GM18951 (cell line): ENCODE results near the gene CHMP1B.

Experiments used
- POLR2A ChIP-seq: IDR thresholded peaks from 4 replicates; pipeline ENCODE4 v1.6.1; 2011; ENCODE audit warnings: mild to moderate bottlenecking; ENCODE audit not compliant: insufficient read length, insufficient read depth; ENCODE audit errors: extremely low read depth
- in situ Hi-C: fragments of 300-500 bp; cut with MboI; formaldehyde crosslinking; loops from one replicate; pipeline ENCODE4 v1.12.0; 2022; ENCODE audit warnings: low sequenced_read_pairs, mixed read lengths, inconsistent platforms; ENCODE audit not compliant: unreplicated experiment

CHMP1B gene

DNA sequence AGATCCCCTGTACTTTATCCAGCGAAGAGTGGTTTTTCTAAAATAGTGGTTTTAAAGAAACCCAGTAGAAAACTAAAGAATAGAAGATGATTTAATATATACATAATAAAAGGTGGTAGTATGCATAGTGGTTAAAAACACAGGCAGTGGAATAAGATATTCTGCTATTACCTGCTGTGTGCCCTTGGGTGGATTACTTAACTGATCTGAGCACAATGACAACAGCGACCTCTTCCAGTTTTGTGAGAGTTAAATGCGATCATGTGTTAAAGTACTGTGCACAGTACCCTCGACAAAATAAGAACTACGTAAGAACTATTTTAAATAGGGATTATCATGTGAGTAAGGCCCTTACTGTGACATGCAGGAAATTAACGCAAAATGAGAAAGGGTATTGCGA lies 30.0 kb upstream of the CHMP1B start:
- in situ Hi-C loops, result no loop called here
- no peak for TF ChIP-seq POLR2A

DNA sequence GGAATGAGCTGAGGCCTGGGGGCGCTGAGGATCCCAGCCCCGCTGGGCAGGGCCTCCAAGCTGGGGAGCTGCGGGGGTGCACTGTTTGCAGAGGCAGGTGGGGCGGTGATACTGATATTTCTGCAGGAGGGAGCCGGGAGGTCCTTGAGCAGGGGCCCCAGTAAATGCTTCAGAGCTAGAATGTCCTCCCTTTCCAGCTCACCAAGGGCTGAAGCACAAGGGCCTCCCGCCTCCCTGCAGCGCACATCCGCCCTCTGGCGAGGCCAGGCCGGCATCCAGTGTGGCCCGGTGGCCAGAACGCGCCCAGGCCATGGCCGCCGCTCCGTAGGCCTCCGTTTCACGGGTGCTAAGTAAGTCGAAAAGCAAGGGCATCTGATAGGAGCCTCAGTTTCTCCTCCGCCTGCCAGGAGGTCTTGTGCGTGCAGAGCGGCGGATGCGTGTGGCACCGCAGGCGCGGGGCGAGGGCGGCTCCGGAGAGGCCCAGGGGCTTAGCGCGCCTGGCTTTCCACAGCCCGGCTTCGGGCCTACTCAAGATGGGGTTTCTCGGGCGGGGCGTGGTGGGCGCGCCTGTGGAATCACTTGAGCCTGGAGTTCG lies 29.5 kb upstream of the CHMP1B start:
- in situ Hi-C loops, result no loop called here
- TF ChIP-seq POLR2A, result no peak

DNA sequence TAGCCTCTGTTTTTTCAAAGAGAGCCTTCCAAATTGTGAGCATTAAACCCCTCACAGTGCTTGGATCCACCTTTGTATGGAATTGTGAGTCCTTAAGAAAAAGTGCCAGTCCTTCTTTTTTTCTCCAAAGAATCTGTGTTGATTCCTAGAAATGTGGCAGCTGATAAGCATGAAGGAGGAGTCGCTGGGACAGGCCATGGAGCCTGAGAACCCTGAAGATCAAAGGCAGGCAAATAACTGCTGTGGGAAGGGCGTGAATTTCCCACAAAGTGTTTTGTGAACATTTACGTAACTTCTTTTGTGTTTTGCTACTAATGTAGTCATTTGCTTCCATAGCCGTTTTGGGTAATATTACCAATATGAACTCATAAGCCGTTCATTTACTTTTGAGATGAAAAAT lies 27.7 kb upstream of the CHMP1B start:
- no peak for TF ChIP-seq POLR2A
- in situ Hi-C loops, result no loop called here

DNA sequence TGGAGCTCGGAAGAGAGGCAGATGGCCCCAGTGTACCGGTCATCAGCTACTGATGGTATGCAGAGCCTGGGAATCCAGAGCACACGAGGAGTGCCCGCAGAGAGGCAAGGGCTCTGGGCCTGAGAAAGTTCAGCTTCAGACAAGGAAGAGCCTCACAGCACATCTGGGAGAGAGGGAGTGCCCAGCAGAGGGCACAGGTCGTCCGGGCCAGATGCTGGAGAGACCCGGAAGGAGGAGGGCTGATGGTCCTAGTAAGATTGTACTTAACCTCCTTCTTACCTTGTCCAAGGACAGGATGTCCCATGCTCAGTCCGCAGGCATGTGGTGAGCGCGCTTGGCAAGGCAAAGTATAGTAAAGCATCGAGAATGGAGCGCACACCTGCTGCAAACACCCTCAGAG lies 24.4 kb upstream of the CHMP1B start:
- no peak for TF ChIP-seq POLR2A
- in situ Hi-C loops, result no loop called here

DNA sequence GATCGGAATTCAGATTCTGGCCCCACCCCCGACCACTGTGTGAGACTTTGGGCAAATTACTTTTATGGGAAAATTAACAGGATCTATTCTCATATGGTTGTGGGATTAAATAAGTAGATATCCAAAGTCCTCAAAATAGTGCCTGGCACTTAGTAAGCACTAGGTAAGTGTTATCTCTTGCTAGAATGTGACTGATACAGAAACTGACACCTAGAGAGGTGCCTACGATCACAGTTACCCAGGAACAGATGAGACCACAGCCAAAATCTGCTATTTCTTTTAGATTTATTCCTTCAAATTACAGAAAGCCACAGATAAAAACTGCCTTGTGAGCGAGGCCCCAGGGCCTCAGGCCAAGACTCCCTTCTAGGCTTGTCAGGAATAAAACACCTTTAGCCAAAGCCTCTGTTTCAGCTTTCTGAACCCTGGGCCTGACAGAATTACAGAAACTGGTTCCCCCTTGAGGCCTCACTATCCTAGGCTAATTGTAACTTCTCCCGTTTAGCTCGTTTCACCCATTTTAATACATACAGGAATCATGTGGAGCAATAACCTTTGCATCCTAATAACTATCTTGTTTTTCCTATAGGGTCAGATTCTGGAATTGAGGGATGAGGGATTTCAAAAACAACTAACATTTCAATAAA lies 22.3 kb upstream of the CHMP1B start:
- in situ Hi-C loops, result no loop called here
- TF ChIP-seq POLR2A, result no peak

DNA sequence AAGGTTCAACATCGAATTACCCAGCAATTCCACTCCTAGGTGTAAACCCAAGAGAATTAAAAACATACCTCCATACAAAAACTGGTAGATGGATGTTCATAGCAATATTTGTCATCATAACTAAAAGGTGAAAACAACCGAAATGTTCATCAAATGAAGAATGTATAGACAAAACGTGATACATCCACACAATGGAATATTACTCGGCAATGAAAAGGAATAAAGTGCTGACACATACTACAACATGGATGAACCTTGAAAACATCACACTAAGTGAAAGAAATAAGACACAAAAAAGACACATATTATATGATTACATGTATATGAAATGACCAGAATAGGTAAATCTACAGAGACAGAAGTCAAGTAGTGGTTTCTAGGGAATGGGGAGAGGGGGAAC lies 20.6 kb upstream of the CHMP1B start:
- in situ Hi-C loops, result no loop called here
- no peak for TF ChIP-seq POLR2A

DNA sequence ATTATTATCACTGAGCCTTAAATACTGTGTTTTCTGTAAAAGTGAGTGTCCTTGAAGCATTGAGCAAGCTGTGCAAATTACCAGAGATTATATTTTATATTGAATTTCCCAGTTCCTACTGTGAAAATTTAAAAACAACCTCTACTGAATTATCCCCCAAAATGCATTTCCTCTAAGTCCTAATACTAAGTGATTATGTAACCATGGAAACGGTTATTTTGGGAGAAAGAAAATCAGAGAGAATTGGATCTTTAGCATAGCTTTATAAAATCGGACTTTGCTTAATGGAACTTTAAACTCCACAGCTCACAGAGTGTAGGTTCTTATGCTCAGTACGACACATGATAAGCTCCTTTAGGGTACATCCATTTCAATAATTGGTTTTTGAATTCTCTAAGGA lies 19.3 kb upstream of the CHMP1B start:
- in situ Hi-C loops, result no loop called here
- no peak for TF ChIP-seq POLR2A

DNA sequence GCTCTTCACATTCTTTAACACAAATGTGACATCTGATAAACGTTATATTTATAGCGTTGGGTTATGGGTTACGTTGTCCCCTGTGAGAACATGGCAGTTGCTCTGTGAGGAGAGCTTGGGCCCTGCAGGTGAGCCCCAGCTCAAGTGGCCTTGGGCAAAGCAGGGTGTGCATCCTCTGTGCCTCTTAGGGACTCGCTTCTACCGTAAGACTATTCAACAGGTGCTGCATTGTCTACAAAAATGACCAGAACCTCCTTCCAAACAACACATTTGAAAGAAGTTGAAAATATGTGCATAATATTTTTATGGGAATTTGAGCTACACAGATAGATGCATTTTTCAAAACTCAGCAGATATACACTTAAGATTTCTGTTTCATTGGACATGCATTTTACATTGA lies 16.4 kb upstream of the CHMP1B start:
- in situ Hi-C loops, result no loop called here
- TF ChIP-seq POLR2A, result no peak

DNA sequence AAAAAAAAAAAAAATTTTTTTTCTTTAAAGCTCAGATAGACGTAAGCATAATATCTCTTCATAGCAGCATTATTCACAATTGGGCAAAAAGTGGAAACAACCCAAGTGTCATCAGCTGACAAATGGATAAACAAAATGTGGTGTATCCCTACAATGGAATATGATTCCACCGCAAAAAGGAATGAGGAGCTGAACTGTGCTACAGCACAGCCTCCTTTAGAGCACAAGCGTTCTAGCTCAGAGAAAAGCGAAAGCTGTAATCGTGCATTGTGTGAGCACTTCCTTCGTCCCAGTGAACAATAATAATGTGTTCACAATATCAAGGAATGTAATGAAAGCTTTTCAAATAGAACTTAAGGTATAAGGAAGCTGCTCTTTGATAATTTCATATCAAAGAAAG lies 11.7 kb upstream of the CHMP1B start:
- no peak for TF ChIP-seq POLR2A
- in situ Hi-C loops, result no loop called here

DNA sequence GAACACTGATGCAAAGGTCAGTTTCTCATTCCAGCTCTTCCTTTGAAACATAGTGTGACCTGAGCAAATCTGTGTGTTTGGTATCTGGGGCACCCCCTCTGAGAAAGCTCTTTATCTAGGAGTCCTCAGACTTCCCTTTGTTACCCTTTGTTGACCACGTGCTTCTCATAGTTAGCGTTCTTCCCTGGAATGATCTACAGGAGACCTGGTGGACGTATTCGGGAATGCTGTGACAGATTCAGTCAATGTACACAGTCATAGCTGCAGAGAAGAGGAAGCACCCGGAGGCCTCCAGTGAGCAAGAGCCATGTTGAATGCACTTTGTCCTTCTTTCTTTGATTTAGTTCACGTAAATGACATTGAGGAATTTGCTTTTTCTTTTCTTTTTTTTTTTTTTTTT lies 10.7 kb upstream of the CHMP1B start:
- no peak for TF ChIP-seq POLR2A
- in situ Hi-C loops, result no loop called here

DNA sequence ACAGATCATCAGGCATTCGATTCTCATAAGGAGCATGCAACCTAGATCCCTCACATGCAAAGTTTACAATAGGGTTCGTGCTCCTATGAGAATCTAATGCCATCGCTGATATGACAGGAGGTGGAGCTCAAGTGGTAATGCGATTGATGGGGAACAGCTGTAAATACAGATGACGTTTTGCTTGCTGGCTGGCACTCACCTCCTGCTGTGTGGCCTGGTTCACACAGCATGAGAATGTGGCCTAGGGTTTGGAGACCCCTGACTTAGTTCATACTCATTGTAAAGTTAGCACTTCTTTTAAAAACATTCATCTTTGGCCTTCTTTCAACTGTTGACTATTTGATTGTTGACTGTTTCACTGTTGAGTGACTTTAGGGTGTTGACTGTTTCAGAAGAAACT lies 8.7 kb upstream of the CHMP1B start:
- no peak for TF ChIP-seq POLR2A
- in situ Hi-C loops, result no loop called here

DNA sequence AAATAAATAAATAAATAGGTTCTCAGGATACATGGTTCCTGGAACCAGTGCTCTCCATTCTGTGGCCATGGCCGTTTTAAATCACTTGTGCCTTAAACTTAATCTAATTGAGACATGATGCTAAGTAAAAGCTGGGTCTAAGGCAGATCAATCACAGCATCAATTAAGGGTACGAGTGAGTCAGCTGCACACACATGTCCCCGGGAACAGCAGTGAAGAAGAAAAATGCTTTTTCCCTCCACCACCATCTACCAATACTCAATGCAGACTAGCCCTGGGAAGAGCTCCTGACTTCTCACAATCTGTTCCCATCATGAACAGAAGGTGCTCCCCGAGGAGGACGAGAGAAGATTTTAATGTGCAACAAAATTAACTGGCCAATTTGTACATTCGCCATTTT lies 6.8 kb upstream of the CHMP1B start:
- in situ Hi-C loops, result no loop called here
- TF ChIP-seq POLR2A, result no peak

DNA sequence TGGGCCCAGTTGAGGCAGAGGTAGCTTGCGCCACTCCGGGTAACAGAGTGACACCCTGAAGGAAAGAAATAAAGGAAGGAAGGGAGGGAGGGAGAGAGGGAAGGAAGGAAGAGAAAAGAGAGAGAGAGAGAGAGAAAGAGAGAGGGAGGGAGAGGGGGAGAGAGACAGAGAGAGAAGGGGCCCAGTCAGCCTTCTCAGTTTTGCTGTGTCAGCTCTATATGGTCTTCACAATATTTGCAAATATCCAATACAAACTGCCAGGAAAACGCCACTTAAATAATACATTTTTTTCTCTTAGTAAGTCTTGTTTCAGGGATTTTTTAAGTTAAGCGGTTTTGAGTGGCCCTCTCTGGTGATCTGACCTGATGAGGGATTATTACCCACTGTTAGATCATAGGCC lies 5.6 kb upstream of the CHMP1B start:
- in situ Hi-C loops, result no loop called here
- no peak for TF ChIP-seq POLR2A

DNA sequence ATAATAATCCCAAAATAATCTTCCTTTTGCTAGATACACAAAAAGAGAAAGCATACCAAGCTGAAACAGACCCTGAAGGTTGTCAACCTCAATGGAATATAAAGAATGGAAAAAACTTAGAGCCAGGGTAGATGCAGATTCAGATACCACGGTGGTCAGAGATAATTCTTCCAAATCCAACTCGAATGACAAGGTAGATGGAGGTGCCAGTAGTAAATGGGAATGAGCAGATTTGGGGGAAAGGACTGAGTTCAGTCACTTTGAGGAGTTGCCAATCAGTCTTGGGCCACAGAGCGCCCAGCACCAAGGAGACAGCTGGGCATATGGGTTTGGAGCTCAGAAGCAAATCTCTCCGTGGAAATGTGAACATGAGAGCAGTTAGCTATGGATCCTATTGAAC lies 3.4 kb upstream of the CHMP1B start:
- TF ChIP-seq POLR2A, result no peak
- in situ Hi-C loops, result no loop called here

DNA sequence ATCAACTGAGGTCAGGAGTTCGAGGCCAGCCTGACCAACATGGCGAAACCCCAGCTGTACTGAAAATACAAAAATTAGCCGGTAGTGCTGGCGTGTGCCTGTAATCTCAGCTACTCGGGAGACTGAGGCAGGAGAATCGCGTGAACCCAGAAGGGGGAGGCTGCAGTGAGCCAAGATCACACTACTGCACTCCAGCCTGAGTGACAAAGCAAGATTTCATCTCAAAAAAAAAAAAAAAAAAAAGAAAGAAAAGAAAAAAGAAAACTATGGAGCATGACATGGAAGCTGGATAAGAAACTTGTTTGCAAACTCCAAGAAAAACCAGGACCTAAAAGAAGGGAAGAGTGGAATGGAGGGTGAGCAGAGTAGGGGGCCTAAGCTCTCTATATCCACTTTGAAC lies 1.9 kb upstream of the CHMP1B start:
- no peak for TF ChIP-seq POLR2A
- in situ Hi-C loops, result no loop called here

DNA sequence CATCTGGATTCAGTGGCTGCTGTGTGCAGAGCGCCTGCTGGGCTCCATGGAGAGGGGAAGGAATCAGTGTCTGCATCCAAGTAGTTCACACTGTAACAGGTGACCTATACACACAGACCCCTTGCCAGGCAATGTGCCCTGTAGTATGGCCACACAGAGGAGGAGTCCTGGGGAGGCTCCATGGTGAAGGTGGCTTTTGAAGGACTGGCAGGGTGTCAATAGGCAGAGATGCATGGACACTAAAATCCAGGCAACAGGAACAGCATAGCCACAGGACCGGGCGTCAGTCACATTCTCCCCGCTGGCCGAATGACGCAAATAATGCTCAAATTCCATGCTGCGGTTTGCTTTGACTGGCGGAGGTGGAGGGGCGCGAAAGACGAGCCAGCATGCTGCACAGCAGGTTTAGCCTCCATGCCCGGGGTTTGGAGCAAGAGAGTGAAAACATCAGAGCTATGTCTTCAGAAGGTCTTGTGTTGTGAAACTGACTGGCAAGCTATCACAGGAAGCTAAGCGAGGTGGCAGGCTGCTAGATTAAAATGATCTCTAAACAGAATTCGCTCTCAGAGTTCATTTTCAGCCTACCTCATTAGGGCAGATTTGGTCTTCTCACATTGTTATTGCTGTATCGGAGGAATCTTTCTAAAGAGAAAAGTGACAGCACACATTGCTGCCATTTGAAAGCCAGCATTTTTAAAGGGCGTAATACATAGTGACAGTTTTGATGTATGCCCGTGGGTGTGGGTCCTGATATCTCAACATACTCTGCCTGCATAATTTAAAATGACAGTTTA lies 1.2 kb upstream of the CHMP1B start:
- in situ Hi-C loops, result no loop called here
- TF ChIP-seq POLR2A, result no peak
